ENCODE measurements around the gene HTR4.
"Not testable (repeated sequence)": the region's sequence is repeated elsewhere in the genome, so short reads cannot be mapped to it uniquely, and the experiment has no call there.

HTR4 gene

GRCh38 chr5:148541054-148541835, 113.1 kb downstream of the HTR4 start:
- no peak for DNase-seq (ENCODE audit: low read depth)
- TF ChIP-seq CTCF (conservative IDR thresholded peaks at IDR 0.05; ENCODE audit: low read length) = no peak
- H3K4me3 ChIP-seq (ENCODE audit: low read length) = no peak overlapping the region

DNA sequence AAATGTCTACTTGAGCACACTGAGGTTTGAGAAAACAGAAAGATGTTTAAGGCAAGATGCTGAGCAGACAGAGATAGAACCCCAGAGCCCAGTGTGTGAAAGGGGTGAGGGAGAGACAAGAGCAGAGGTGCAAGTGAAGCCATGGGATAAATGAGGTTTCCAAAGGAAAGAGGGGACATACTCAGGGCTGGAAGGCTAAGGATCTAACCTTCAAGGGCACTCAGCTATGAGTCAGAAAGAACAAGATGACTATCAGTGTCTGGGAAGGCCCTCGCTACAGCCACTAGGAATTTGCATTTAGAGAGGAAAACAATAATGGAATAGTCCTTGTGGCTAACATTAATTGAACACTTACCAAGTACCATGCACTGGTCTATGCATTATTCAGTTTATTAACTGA, 113.7 kb downstream of the HTR4 start:
- no peak for TF ChIP-seq CTCF (conservative IDR thresholded peaks at IDR 0.05; ENCODE audit: low read length)
- no peak overlapping the region for H3K4me3 ChIP-seq (ENCODE audit: low read length)
- no peak for DNase-seq (ENCODE audit: low read depth)

DNA sequence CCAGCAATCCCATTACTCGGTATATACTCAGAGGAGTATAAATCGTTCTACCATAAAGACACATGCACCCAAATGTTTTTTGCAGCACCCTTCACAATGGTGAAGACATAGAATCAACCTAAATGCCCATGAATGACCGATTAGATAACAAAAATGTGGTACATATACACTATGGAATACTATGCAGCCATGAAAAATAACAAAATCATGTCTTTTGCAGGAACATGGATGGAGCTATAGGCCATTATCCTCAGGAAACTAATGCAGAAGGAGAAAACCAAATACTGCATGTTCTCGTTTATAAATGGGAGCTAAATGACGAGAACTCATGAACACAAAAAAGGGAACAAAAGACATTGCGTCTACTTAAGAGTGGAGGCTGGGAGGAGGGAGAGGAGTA, 114.5 kb downstream of the HTR4 start:
- DNase-seq (ENCODE audit: low read depth) = no peak
- H3K4me3 ChIP-seq (ENCODE audit: low read length) = no peak overlapping the region
- TF ChIP-seq CTCF (conservative IDR thresholded peaks at IDR 0.05; ENCODE audit: low read length) = no peak

DNA sequence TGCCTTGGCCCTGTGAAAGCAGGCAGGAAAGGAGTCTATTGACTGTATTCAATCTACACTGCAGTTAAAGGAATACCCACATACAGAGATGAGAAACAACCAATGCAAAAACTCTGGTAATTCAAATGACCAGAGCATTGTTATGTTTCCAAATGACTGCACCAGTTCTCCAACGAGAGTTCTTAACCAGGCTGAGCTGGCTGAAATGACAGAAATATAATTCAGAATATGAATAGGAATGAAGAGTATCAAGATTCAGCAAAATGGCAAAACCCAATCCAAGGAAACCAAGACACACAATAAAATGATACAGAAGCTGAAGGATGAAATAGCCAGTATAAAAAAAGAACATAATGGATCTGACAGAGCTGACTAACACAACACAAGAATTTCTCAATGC, 119.1 kb downstream of the HTR4 start:
- no peak for TF ChIP-seq CTCF (conservative IDR thresholded peaks at IDR 0.05; ENCODE audit: low read length)
- no peak overlapping the region for H3K4me3 ChIP-seq (ENCODE audit: low read length)
- no peak for DNase-seq (ENCODE audit: low read depth)

DNA sequence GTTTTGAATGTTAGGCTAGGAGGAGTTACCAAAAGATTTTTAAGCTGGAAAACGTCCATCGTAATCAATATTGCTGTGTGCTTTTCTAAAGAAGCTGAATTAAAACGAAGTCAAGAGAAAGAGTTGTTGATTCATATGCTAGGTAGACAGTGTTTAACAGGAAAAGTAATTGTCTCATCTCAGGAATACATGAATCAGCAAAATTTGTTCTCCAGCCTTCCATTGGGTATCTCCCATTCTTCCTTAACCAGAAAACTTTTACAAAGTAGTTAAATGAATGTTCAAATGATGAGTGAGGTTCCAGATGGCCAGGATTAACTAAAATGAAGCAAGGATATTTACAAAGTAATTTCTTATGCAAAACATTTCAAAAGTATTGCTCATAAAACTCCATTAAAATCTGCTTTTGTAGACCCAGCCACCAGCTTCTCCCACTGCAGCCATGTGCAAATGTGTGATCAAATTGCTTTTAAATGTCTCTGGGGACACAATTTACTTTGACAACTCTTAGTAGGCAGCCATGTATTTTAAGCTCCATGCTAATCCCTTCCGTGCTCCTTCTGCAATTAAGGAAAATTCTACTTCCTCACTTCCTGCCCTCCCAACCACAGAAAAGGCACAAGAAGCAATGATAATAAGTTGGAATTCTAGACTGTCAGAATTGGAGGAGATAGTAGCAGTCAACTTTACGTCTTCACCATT, 121.2 kb downstream of the HTR4 start:
- no peak for DNase-seq (ENCODE audit: low read depth)
- no peak overlapping the region for H3K4me3 ChIP-seq (ENCODE audit: low read length)
- TF ChIP-seq CTCF (conservative IDR thresholded peaks at IDR 0.05; ENCODE audit: low read length) = no peak

- DNase-seq (ENCODE audit: low read depth); H3K4me3 ChIP-seq (ENCODE audit: low read length): not testable (repeated sequence)
Observed at GRCh38 chr5:148529450-148529849, 124.9 kb downstream of the HTR4 start.

- no peak for TF ChIP-seq CTCF (conservative IDR thresholded peaks at IDR 0.05; ENCODE audit: low read length)
- DNase-seq (ENCODE audit: low read depth) = no peak
Observed at GRCh38 chr5:148524721-148525120, 129.6 kb downstream of the HTR4 start.

More at GRCh38 chr5:148524721-148525120, 129.6 kb downstream of the HTR4 start:
- H3K4me3 ChIP-seq (ENCODE audit: low read length) = no peak overlapping the region

Measured in AG10803 (cell line).